Peyer's patch (tissue), 4 donors: ENCODE measurements around the gene SMAD6.

Experiments used
- POLR2A ChIP-seq, 2 donors: fragments of 450-650 bp; IDR thresholded peaks; one replicate each; pipeline ENCODE4 v1.5.1; 2017; ENCODE audit warnings: antibody characterized with exemption in 2 of 2, mild to moderate bottlenecking in 2 of 2, moderate library complexity in 2 of 2
- TF ChIP-seq, protein P1 (sequence below), 6 experiments: fragments of 450-650 bp in 4 of 6; fragments of 200-600 bp in 2 of 6; sonication (generic) in 1 of 6; IDR thresholded peaks; one replicate each; pipeline ENCODE4 v1.5.1; 2017 to 2019; ENCODE audit warnings: antibody characterized with exemption in 6 of 6, mild to moderate bottlenecking in 3 of 6, moderate library complexity in 1 of 6

DNA sequence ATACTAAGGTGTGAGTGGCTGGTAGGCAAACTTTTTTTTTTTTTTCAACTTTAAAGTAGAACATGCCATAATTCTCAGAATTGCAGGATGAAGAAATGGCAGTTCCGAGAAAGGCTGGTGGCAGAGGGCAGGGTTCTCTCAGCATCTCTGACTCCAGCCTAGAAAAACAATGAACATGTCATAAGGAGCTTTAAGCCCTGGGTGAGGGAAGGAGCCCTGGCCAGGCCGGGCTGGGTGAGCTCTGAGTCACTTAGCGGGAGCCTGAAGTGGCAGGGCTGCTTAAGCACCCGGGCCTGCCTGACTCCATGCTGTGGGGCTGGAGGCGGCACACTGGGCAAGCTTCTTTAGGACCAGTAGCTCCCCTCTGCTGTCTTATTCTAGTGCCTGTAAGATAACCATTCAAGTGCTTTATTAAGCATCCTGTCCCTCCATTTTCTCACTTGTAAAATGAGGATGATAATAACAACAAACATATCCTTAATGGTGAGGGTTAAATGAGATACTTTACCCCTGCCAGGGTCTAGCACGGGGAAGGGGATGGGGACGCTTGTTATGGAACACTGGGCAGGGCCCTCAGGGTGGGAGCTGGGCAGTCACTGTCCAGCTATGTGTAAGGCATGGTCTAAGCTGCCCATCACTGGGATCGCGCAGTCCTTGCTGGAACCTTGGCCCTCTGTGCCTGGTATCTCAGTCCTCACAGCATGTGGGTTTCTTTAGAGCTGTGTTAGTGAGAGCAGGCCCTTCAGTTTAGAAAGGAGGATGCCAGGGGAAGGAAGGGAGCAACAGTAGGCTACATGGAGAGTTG, 18.4 kb downstream of the SMAD6 start:
- TF ChIP-seq, protein P1, sequence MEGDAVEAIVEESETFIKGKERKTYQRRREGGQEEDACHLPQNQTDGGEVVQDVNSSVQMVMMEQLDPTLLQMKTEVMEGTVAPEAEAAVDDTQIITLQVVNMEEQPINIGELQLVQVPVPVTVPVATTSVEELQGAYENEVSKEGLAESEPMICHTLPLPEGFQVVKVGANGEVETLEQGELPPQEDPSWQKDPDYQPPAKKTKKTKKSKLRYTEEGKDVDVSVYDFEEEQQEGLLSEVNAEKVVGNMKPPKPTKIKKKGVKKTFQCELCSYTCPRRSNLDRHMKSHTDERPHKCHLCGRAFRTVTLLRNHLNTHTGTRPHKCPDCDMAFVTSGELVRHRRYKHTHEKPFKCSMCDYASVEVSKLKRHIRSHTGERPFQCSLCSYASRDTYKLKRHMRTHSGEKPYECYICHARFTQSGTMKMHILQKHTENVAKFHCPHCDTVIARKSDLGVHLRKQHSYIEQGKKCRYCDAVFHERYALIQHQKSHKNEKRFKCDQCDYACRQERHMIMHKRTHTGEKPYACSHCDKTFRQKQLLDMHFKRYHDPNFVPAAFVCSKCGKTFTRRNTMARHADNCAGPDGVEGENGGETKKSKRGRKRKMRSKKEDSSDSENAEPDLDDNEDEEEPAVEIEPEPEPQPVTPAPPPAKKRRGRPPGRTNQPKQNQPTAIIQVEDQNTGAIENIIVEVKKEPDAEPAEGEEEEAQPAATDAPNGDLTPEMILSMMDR (IDR thresholded peaks at IDR 0.05): no peak
- no peak for TF ChIP-seq POLR2A (IDR thresholded peaks at IDR 0.05)
